Type B pancreatic cell (in vitro differentiated cells): ENCODE measurements around the gene DNAH17. TPM values are rescaled to one million over a fixed set of nuclear protein-coding genes. Genes with fewer than 3 reads are reported as not detected.

Source experiments
- DNase-seq: peaks from one replicate; pipeline ENCODE4 v3.0.0; 2021; ENCODE audit warnings: mixed read lengths; ENCODE audit not compliant: unreplicated experiment; ENCODE audit errors: extremely low spot score
- H3K27ac Mint-ChIP-seq: 2 replicates; pipeline ENCODE4 v1.8.0; 2021; ENCODE audit warnings: mild to moderate bottlenecking, mixed read lengths
- H3K27me3 Mint-ChIP-seq: 2 replicates; pipeline ENCODE4 v1.8.0; 2021; ENCODE audit warnings: mixed read lengths
- H3K36me3 Mint-ChIP-seq: 2 replicates; pipeline ENCODE4 v1.8.0; 2021; ENCODE audit warnings: mixed read lengths
- H3K4me1 Mint-ChIP-seq: one replicate; pipeline ENCODE4 v1.8.0; 2021; ENCODE audit warnings: mixed read lengths; ENCODE audit not compliant: unreplicated experiment
- H3K4me3 Mint-ChIP-seq: 2 replicates; pipeline ENCODE4 v1.8.0; 2021; ENCODE audit warnings: mild to moderate bottlenecking, mixed read lengths
- H3K9me3 Mint-ChIP-seq: 2 replicates; pipeline ENCODE4 v1.8.0; 2021; ENCODE audit warnings: mixed read lengths
- CTCF ChIP-seq: fragments of 200-600 bp; sonication (generic); conservative IDR thresholded peaks from 2 replicates; pipeline ENCODE4 v1.5.0; 2021; ENCODE audit warnings: antibody characterized with exemption, mild to moderate bottlenecking
- total RNA-seq: library from RNA; stranded (reverse); gene quantifications from 2 replicates; pipeline ENCODE4 v1.2.1, GENCODE V29; 2021; ENCODE audit warnings: low replicate concordance

DNAH17 gene
- total RNA-seq, 1 donor from 2014 or later, result 0.07 TPM

GRCh38 chr17:78429618-78429995 is 147.6 kb downstream of the DNAH17 start:
- no peak for DNase-seq
- H3K27me3 Mint-ChIP-seq, result no peaks in the 10 kb centered on the region
- TF ChIP-seq CTCF, result no peak
- no peaks in the 10 kb centered on the region for H3K9me3 Mint-ChIP-seq
- H3K4me3 Mint-ChIP-seq, result no peak overlapping the region
- no peak overlapping the region for H3K27ac Mint-ChIP-seq
- H3K4me1 Mint-ChIP-seq, result peaks cover 5% of the 10 kb centered on the region
- peaks cover 3% of the 10 kb centered on the region for H3K36me3 Mint-ChIP-seq

GRCh38 chr17:78428836-78429617 is 148.2 kb downstream of the DNAH17 start:
- H3K36me3 Mint-ChIP-seq, result peaks cover 3% of the 10 kb centered on the region
- no peak for DNase-seq
- H3K27me3 Mint-ChIP-seq, result no peaks in the 10 kb centered on the region
- no peak for TF ChIP-seq CTCF
- no peaks in the 10 kb centered on the region for H3K4me1 Mint-ChIP-seq
- H3K27ac Mint-ChIP-seq, result no peak overlapping the region
- H3K9me3 Mint-ChIP-seq, result no peaks in the 10 kb centered on the region
- H3K4me3 Mint-ChIP-seq, result no peak overlapping the region

- Mint-ChIP-seq H3K4me1 (no peaks in the 10 kb centered on the region), H3K36me3 (peaks cover 3% of the 10 kb centered on the region), H3K27ac (no peak overlapping the region), H3K27me3 (no peaks in the 10 kb centered on the region), H3K9me3 (no peaks in the 10 kb centered on the region), H3K4me3 (no peak overlapping the region)
- no peak for DNase-seq
- TF ChIP-seq CTCF, result no peak
These were observed 149.1 kb downstream of the DNAH17 start for GRCh38 chr17:78428025-78428575.

- Mint-ChIP-seq H3K27ac (no peak overlapping the region), H3K4me1 (peaks cover 1% of the 10 kb centered on the region), H3K4me3 (no peak overlapping the region), H3K36me3 (peaks cover 5% of the 10 kb centered on the region), H3K9me3 (no peaks in the 10 kb centered on the region), H3K27me3 (no peaks in the 10 kb centered on the region)
- no peak for DNase-seq
- TF ChIP-seq CTCF, result no peak
These were observed 150.1 kb downstream of the DNAH17 start for GRCh38 chr17:78427140-78427539.

GRCh38 chr17:78426293-78426879 is 150.8 kb downstream of the DNAH17 start:
- H3K4me3 Mint-ChIP-seq, result no peak overlapping the region
- peaks cover 9% of the 10 kb centered on the region for H3K36me3 Mint-ChIP-seq
- H3K9me3 Mint-ChIP-seq, result no peaks in the 10 kb centered on the region
- no peak for TF ChIP-seq CTCF
- H3K4me1 Mint-ChIP-seq, result peaks cover 9% of the 10 kb centered on the region
- no peaks in the 10 kb centered on the region for H3K27me3 Mint-ChIP-seq
- no peak for DNase-seq
- no peak overlapping the region for H3K27ac Mint-ChIP-seq
